HG02981 (cell line): Measurements from ENCODE around the gene MEX3C.

Experiments
- ATAC-seq: cut with Tn5 transposase; IDR thresholded peaks from one replicate; pipeline ENCODE4 v1.9.1; 2021; ENCODE audit warnings: mild to moderate bottlenecking, moderate library complexity; ENCODE audit not compliant: unreplicated experiment

Gene MEX3C

DNA sequence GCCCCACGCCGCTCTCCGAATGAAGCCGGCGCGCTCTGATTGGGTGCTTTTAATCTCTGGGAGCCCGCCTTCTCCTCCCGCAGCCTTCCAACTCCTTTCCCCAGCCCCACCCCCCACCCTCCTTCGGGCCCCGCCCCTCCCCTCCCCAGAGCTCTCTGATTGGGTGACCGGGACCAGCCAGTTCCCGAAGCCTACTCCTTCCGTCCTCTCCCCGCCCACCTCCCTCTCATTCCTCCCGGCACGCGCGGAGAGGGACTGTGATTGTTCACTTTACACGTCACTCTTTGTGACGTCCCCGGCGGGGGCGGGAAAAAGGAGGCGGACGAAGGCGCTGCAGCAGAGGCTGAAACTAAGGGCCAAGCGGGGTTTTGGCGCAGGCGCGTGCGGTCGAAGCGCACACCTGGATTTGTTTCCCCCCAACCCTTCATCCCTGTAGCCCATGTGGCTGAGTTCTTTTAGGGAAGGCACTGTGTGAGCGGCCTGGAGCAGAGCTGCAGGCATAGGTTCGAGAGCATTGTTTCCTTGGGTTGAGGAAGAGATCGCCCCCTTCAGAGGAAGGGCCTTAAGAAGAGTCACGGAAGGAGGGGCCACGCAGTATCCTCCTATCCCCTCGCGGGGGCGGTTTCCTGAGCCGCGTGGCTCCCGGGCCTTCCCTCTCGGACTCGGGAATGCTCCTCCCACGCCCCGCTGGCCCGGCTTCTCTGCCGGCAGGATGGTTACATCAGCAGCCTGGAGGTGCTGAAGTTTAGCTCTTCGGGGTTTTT lies at the start of gene MEX3C:
MEX3C (minus strand) TSS at position 21 of the 764 bp plus-strand sequence. CDS start 361 bp downstream, outside the sequence.
- ATAC-seq, result peak; percentile 74

DNA sequence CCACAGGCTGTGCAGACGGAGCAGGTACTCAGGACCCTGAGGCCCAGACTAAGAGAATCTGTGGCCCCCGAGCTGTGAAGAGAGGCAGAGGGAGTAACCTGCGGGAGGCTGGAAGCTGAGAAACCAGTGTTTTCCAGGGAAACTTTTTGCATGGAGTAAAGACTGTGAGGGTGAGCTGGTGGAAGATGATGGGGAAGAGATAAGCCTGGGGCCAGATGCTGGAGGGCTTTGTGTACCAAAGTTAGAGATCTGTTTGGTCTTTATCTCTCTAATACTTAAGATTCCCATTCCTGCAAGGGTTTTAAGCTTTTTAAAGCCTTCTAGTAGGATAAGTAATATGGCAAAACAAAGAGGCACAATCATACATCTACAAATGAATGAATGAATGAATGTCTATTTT lies 43.7 kb upstream of the MEX3C start:
- no peak for ATAC-seq

DNA sequence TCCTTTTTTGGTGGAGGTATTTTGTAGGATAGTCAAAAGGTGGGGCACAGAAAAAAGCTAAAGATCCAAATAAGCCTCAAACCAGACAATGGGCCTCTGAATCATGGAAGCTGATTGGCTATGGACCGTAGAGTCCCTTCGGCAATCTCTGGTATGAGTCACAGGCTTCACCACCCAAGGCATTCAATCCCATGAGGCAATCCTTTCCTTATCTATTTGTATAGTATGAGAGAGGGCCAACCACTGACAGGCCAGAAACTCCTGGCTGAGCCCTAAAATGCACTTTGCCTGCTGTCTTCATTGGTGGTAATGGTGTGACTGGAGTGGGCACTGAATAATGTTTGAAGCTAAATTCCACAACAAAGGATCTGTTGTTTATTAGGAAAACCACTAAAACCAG lies 38.7 kb upstream of the MEX3C start:
- ATAC-seq, result no peak

DNA sequence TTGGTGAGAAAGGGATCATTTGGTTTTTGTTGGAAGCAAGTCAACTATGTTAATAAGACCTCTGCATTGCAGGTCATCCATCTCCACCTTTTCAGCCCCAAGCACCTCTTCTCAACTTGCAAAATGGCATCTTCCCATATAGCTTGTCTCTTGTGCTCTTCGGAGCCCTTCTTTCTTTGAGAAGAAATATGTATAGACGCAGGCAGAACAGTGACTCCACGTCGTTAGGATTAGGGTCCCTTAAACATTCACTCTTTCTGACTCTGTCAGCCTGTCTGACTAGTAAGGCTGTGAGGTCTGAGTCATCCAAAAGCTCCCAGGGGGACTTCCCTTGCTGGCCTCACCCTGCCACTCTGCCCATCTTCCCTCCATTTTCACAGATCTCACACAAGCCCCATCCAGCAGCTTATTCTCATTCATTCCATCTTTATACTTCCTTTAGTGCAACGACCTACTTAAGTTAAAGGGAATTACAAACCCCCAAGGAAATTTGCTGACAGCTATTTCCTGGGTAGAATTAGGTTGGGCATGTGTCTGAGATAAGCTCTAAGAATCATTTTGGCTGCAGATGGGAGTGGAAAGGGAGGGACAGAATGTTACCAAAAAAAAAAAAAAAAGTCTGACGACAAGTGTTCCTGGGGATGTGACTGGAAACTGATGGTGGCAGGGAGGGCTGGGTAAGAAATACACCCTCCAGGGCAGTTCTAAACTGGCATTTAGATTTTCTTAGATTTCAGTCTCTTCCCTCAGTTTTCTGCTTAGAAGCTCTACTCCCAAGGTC lies 37.7 kb upstream of the MEX3C start:
- peak; percentile 73 for ATAC-seq

DNA sequence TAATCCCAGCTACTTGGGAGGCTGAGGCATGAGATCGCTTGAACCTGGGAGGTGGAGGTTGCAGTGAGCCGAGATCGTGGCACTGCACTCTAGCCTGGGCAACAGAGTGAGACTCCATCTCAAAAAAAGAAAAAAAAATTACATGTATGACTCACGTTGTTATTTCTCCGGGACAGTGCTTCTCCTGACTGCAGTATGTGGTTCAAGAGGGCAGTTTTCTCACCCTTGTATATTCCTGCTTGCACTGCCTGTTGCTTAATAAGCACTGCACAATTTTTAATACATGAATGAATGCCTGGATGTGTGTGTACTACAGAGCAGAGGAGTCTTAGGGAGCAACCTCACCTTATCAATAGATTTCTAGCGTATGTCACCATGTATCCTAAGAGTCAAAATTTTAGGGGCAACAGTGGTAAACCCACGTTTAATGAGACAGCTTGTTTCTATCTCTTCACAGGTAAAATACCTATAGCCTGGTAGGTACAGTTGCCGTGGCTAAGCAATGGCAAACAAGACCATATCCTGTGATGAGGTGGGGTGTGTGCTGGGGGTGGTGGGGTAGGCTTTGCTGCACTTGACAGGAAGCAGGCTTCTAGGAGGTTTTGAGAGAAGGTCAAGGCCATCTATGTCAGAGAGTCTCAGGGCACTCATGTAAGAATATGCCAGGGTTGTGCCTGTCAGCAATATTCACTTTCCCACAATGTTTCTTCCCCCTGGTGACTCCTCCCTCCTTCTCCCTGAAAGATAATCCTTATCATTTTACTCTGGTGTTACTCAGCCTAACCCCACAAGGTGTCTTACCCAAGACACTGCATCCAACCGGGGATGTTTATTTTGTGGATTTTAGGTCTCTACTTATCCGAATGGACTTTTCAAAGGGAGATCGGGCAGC lies 36.9 kb upstream of the MEX3C start:
- no peak for ATAC-seq

DNA sequence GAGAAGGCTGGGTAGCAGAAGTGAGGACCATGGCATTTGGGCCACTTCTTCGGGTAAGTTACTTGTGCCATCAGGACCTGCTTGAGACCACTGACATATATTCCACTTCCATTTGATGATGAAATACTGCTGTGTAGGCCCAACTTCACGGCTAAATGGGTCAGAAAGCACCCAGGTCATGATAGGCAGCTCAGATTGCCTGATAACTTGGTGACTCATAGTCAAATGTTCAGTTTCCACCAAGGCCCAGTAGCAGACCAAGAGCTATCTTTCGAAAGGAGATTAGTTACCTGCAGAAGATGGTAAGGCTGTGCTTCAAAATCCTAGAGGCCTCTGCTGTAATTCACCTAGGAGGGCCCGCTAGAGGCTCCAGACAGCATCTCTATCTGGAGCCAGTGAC lies 31.8 kb upstream of the MEX3C start:
- ATAC-seq, result no peak

DNA sequence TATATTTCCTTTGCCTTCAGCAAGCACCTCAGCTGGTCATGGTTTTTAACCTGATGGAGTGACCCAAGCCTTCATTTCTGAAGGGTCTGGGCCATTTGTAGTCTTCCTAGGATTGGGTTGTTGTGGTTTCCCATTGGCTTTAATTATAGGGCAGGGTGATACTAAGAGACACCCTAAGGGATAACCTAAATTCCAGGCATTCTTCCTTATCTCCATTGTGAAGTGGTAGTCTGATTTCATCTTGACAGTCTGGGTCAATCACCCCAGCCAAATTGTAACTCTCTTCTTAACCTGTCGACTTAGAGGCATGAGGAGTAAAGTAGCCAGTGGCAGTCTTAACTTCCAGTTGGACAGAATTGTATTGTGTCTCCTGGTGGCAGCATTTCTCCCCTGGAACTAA lies 30.2 kb upstream of the MEX3C start:
- no peak for ATAC-seq

DNA sequence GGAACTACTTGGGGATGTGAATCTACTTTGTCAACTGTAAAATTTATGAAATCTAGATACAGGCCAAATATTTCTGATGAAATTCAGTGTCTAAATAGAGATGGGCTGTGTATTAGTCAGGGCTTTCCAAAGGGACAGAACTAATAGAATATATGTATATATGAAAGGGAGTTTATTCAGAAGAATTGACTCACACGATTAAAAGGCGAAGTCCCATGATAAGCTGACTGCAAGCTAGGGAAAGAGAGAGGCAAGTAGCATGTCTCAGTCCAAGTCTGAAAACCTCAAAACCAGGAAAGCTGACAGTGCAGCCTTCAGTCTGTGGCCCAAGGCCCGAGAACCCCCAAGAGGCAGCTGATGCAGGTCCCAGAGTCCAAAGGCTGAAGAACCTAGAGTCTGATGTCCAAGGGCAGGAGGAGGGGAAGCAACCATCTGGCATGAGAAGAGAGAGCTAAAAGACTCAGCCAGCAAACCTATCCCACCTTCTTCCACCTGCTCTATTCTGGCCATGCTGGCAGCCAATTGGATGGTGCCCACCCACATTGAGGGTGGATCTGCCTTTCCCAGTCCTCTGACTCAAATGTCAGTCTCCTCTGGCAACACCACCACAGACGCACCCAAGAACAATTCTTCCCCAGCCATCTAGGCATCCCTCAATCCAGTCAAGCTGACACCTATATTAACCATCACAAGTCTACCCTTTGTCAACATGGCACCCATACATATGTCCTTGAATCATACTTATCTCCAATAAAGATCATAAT lies 29.3 kb upstream of the MEX3C start:
- no peak for ATAC-seq

DNA sequence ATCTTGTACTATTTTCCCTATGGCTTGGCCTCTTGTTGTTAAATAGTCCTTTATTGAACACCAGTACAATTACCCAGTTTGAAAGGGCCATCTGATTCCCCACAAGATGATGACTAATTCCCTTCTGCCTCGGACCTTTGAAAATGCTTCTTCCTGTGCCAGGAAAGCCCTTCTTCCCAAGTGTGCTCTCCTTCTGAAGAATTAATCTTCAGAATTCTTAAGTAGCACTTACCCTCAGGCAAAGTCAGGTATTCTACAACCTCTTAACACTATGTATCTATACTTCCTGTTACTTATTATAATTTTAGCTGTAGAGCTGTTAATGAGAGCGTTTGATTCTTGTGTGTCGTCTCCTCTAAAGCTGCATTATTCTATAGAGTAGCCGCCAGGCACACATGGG lies 28.6 kb upstream of the MEX3C start:
- ATAC-seq, result no peak

DNA sequence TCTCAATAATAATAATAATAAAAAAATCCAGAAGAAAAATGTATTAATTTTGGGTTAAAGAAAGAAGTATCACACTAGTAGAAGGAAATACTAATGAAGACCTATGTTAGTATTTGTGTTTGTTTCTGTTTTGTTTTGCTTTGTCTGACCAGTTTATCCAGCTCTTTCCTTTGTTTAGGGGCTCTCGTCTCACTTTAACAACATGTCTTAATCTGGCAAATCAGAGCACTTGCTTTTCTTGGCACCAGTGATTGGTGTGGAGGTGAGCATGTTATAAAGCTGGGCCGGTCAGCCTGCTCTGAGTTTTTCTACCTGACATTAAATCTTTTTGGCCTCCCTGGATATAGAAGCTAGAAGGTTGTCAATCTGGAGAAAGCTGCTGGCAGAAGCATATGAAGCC lies 15.1 kb upstream of the MEX3C start:
- ATAC-seq, result no peak

DNA sequence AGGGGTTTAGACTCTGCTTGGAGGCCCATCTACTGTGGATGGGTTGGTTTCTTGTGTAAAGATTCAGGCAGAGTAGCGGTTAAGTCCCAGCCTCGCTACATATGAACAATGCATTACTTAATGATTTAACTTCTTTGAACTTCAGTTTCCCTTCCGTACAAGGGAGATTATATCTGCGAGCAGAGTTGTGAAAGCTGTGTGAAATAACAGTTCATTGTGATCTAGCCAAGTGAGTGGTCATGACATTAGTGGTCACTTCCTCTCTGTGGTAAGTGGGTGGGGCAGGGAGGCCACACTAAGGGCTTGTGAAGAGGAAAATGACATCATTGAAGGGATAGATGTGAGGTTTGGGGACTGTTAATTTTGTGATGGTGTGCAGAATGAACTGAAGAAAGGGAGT lies 14.1 kb upstream of the MEX3C start:
- ATAC-seq, result peak; percentile 99

DNA sequence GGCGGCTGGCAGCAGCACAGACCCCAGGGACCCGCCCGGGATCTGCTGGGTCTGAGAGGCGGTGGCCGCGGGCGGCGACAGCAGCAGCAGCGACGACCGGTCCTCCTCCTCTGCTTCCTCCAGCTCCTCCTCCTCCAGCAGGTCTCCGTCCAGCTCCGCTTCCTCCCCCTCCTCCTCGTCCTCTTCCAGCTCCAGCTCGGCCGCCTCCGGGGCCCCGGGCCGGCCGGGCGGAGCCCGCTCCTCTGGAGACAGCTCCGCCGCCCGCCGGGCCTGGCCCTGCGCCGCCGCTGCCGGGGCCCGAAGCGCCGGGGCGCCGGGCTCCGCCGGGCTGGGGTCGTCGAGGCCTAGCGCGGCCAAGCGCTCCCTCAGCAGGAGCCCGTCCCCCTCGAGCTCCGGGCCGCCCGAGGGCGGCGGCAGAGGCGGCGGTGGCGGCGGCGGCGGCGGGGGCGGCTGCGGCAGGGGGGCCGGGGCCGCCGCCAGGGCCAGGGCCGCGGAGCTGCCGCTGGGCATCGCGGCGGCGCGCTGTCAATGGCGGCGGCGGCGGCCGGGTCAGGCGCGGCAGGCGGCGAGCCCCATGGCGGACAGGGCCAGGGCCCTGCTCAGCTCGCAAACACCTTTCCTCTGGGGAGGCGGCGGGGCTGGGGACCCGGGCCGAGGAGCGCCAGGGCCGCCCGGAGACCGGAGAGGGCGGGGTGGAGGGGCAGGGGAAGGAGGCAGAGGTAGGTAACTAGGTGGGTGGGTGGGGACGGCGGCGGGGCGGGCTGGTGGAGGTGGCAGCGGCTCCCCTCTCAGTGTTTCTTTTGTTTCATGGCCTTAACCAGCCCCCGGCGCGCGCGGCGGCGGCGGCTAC lies 445 bp downstream of the MEX3C start:
- ATAC-seq, result peak; percentile 8

DNA sequence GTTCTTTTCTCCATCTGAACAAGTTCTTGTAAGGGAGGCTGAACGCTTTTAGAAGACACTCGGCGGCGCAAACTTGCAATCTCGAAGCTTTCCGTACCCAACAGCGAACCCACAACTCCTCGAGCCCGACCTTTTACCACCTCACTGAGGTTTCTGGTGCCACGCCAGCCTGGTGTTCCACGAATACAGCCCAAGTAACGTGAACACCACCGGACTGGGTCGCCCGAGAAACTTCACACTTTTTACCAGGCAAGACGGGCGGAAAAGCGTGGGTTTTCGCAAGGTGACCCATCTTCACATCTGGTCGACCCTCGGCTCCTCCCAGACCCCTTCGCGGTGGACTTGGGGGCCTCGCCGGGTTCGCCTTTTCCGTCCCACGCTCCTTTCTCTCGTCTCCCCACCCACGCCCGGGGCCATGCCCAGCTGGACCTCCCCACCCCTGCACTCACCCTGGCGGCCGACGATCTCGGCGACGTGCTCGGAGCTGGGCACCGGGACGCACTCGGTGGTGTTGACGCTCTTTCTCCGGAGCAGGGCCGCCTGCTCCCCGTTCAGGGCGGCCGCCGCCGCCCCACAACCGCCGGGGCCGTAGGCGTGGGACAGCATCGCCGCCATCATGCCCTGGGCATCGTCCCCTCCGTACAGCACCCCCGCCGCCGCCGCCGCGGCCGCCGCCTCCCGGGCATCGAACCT lies 1.2 kb downstream of the MEX3C start:
- ATAC-seq, result peak; percentile 0

DNA sequence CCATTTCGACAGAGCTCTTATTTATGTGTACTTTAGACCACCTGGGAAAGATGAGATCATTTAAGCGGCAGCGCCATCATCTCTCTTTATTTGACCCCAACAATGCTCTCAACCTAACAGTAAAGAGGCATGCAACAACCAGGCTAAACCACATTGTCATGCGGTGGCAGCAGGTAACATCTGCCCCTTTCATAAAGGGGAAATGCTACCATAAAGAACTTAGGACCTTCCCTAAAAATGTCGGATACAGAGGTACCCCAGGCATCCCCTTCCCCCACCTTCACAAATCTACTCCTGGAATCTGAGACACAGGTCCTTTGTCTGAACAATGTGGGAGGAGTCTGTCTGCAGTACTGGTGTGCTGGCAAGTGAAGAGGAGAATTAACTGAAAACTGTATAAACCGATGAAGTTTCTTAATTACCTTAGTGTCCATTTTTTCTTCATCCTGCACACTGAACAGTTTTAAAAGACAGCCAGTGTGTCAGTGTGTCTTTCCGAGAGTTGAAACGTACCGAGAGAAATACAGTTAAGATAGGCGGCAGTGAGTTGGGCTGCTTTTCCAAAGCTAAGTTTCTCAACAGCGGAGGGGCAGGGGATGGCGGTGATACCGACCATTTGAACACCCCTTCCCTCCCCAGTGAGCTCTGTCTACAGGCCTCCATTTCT lies 1.9 kb downstream of the MEX3C start:
- no peak for ATAC-seq

DNA sequence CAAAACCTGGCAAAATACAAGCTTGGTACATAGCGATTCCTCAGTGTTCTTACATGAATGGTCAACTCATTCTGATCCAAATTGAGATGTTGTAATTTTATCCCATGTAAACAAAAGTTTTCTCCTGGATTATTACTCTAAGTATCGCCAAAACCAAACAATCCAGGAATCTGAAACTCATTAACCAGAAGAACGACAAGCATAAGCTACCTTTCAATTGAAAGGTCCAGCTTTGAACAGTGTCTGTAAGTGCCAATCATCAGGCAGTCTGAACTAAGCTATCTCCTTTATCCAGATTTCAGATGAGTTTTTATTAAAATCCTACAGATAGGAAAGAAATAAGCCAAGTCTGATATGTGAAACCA lies 2.4 kb downstream of the MEX3C start:
- no peak for ATAC-seq

DNA sequence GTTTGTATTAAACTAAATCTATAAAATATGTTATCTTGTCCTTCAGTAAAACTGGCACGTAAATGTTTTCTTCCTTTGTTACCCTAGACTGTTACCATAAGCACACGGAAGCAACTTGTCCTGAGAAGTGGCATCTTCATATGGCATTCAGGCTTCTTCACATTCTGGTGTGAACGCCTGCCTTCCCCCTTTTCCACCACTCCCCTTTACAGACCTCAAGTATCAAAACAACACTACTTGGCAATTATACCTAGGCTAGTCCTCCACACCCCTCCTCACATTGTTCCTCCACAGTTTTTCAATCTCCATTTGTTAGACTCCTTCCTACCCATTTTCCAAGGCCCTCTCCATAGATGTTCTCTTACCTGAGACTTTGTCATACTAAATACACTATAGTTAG lies 2.9 kb downstream of the MEX3C start:
- ATAC-seq, result no peak

DNA sequence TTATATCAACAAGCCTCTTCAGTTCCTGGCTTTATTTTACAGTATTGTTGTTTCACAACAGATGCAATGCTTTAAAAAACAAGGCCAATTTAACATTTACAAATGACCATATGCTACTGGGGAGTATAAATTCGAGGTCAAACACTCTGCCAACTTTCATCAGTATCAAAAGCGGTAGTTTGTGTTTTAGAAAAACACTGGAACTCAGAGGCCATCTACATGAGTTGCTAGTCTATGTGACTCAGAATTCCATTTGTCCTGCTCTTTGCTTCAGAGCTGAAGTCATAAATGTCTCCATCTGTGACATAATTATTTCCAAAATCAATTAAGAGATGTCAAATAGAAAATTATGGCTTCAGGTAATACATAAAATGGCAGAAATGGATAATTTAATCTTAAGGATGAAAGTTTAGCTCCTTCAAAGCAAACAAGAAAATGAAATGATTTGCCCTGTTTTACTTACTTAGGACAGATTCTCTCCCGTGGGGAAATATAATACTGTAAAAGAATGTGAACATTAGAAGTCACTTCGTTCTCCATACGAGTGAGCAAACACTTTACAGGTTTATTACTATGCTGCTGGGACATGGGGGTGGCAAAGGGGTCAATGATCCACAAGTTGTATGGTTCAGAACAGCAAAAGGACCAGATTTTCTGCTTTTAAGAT lies 3.7 kb downstream of the MEX3C start:
- ATAC-seq, result no peak

DNA sequence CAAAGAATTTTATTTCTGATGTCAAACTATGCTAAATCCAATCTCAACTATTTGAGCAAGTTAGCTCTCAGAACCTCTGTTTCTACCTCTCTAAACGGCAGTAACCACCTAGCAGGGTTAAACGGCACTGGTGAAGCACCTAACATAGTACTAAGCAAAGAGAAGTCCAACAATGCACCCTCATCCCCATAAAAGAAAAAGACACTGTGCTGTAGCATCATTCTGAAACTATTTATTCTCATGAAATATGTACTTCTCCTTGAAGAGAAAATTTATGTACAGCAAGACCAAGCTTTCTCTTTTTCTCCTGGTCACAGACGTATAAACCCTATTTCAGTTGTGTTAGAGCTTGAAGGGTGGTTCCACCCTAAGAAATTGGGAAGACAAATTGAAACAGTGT lies 4.8 kb downstream of the MEX3C start:
- ATAC-seq, result no peak
